Activated T-helper 1 cell treated with Interleukin-2 at 50 U/mL for 16 hours (primary cell): ENCODE measurements around the gene TMEM273.

ENCODE experiments used
- DNase-seq: peaks from one replicate; pipeline ENCODE4 v3.0.0-alpha.2; 2020; ENCODE audit warnings: low read depth

Gene TMEM273, protein sequence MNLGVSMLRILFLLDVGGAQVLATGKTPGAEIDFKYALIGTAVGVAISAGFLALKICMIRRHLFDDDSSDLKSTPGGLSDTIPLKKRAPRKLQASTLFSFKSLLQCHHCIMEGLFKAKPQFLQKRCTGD

DNA sequence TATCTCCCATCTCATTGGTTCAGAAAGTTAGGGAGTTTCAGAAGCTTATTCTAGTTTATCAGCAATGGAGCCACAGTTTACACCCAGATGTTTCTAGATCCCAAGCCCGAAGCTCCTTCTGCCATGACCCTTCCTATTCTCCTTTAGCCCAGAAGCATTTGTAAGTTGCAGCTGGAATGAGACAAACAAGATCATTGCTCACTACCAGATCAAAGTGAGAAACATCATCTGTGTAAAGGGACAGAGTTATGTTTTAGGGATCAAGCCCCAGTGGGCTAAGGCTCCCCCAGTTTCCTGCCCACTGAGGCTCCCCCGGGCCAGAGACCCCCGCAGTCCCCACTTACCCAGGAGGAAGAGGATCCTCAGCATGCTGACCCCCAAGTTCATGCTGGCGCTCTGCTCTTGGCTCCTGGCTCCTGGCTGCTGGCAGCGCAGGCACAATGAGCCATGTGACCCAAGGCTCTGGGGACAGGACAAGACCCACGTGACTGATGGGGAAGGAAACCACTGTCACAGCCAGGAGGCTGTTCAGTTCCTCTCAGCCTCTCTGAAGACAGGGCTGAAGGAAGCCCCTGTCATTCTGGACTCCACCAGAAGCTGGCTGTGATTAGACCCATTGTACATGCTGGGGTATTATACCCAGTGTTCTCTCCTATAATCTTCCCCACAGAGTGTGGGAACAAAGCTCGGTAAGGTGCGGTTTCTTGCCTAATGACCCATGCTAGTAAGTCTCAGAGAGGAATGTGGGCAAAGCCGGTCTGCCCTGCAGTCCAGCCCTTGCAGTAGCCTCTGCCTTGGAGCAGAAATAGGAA lies at the start of gene TMEM273:
TMEM273 (minus strand) TSS at position 442 of the 812 bp plus-strand sequence; CDS start at position 387, 55 bp downstream.
- no peak for DNase-seq

DNA sequence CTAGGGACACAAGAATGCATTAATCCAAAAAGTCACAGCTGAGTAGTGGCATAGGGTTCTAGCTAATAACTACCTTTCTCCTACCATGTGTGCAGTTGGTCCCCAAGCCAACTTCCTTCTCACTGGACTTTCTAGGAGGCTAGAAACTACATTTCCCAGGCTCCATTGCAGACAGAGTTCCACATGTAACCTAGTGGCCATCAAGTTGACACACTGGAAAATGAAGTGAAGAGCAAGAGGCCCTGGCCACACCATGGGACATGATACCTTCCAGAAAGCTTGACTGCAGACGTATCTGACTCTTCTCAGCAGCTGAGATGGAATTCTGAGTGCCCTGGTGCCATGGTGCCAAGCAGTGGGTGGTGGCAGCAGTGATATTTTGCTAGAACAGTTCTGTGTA lies 49.8 kb upstream of the TMEM273 start:
- no peak for DNase-seq

DNA sequence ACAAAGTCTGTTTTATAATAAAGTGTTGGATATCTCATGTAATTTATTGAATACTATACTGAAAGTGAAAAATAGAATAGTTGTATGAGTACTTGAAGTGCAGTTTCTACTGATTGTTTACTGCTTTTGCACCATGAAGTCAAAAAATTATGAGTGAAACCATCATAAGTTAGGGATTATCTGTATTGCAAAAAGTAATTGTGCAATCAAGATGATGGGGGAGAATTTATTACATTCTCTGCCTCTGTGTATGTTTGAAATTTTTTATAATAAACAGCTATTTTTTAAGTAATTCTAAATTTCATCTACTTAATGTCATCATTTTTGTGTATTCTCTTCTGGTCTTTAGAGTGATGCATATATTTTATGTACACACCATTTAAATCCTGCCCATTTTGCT lies 47.2 kb upstream of the TMEM273 start:
- no peak for DNase-seq

DNA sequence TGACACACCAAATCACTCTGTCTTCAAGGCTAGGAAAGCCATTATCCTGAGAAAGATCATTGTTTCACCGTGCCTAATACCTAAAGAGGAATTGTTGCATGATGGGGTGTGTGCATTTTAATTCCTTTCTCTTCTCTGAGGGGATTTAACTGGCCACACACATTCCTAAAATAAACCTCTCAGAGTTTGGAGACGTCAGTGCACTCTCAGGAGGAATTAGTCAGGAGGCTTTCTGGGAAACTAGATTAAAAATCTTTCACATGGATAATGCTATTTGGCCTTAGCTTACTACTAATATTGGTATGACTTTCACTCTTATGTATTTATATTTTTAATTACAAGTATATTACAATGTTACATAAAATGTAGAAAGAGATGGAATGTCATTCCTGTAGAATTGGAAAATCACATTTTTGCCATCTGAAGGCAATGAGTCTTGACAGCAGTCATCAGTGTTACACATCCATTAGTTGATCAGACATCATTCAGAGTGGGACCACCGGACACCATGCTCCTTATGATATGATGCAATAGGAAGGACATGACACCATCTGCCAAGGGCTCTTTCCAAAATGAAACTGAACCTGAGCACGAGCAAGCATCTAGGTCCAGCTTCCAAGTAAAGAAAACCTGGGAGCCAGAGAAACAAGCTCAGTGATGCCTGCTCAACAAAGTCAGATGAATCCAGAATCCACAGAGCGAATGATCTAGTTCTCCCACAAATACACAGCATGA lies 43.1 kb upstream of the TMEM273 start:
- DNase-seq: no peak

DNA sequence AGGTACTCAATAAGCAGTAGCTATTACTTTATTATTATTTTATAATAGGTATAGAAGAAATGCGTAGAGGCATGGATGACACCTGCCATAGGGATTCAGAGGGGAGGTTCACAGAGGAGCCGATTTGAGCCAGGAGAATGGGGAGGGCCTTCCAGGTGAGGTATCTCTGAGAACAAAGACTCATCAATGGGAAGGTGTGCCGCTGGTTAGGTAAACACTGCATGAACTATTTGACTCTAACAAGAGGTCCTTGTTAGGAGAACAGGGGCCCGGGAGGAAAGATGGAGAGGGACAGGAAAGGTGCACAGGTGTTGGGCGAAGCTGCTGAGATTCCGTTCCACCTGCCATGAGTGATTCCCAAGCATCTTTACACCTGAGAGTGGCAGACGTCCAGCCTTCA lies 41.8 kb upstream of the TMEM273 start:
- no peak for DNase-seq

DNA sequence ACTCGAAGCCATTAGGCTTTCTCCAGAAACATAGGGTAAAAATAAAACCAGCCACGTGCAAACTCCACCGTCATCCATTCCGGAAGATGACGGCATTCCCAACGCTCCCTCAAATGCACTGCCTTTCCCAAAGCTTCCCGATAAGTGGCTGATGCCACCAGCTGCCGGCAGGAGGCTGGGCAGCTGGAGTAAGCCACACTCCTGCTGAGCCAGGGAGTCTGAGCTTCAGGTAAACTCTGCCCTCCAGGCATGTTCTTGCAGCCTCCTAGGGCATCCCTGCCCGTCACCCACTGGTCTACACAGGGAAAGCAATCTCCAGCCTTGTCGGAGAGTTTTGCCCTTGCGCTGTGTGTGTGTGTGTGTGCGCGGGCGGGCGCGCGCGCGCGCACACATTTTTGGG lies 40.5 kb upstream of the TMEM273 start:
- DNase-seq: no peak

DNA sequence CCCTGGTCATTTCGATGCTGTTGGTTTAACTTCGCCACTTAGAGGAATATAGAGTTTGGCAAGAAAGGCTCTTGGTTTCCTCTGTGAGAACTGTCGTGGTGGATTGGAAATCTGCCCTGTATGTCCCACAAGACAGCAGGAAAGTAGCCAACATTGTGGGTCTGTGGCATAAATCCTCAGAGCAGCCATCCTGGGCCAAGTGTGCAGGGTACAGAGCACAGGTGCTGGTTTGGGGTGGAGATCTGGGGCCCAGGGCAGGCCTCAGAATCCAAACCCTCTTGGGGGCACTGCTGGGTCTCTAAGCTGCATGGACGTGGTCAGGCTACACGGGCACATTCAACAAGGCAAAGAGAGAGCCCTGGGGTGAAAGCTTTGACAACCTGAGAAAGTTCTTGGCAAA lies 39.2 kb upstream of the TMEM273 start:
- no peak for DNase-seq

DNA sequence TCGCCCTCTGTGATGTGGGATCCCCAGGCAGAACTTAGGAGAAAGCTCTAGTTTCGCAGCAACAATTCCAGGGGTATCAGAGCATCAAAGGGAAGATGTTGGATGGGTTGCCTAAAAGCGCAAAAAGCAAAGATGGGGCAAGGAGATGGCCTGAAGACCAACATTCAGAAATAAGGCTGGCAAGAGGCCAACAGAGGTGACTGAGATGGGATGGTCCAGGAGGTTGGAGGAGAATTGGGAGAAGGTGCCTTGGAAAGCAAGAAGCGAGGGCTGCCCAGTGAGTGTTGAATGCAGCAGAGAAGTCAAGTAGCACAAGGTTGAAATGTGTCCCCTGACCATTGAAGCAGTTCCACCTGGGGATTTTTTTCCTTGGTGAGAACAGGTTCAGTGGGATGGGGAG lies 38.4 kb upstream of the TMEM273 start:
- no peak for DNase-seq

DNA sequence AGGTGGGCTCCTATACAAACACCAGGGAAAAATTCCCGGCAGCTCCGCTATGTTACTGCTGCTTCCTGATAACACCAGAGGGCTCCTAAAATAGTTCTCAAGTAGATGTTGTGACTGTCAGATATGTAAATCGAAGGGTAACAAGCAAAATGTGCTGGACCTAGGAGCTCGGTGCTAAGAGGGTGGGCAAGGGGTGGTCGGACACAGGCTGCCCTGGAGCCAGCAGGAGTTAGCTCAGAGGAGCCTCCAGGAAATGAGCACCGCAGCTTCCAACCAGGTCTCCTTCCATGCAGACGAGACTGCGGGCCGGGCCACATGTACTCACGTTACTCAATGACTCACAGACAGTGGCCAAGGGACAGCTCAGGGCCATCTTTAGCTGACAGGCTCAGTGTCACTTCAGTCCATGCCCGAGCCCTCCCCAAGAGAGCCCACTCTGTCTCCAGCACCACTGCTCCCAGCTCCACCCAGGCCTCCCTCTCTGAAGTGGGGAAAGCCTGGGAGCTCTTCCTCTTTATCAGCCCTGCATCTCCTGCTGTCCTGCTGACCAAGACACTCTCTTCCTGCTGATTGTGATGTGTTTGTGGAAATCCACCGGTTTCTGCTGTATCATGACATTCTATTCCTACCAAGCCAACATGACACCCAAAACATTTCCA lies 37.2 kb upstream of the TMEM273 start:
- DNase-seq: no peak

DNA sequence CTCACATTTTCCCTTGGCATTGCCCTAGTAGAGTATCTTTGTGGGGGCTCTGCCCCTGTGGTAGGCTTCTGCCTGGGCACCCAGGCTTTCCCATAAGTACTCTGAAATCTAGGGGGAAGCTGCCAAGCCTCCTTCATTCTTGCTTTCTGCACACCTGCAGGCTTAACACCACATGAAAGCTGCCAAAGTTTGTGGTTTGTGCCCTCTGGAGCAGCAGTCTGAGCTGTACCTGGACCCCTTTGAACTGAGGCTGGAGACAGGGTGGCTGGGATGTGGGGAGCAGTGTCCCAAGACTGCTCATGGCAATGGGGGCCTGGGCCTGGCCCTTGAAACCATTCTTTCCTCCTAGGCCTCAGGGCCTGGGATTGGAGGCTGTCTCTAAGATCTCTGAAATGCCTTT lies 35.0 kb upstream of the TMEM273 start:
- DNase-seq: no peak

DNA sequence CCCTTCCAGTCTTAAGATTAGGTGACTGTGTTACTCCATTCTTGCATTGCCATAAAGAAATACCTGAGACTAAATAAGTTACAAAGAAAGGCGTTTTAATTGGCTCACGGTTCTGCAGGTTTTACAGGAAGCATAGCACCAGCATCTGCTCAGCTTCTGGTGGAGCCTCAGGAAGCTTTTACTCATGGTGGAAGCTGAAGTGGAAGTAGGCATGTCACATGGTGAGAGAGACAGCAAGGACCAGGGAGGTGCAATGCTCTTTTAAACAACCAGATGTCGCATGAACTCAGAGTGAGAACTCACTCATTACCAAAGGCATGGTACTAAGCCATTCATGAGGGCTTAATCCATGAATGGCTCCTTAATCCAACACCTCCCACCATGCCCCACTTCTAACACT lies 34.0 kb upstream of the TMEM273 start:
- DNase-seq: no peak

DNA sequence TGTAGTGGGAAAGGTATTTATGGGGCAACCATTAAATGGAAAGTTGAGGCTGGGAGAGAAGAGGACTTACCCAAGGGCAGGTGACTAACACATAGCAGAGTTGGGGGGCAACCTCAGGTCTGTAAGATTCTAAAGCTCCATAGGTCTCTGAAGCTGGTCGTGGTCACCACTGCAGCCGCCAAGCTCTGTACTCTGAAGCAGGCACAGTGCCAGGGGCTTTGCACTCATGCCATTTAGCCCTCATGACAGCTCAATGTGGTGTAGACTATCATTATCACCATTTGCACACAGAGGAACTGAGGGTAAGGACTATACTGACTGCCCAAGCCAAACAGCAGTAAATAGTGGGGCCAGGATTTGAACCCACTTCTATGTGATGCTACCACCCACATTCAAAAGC lies 32.5 kb upstream of the TMEM273 start:
- no peak for DNase-seq

DNA sequence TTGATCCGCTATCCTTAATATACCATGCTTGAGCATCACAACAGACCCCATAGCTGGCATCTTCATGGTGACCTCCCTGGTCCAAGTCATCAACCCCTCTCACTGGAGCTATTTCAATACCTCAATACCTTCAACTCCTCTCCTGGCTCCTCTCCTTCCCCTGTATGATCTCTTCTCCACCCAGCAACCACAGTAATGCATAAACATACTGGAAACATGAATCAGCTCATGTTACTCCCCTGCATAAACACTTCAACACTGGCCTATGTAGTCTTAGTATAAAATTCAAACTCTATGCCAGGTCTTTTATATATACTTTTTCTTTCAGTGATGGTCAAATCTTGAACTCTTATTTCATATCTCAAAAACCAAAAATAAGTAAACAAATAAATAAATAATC lies 31.8 kb upstream of the TMEM273 start:
- DNase-seq: no peak

DNA sequence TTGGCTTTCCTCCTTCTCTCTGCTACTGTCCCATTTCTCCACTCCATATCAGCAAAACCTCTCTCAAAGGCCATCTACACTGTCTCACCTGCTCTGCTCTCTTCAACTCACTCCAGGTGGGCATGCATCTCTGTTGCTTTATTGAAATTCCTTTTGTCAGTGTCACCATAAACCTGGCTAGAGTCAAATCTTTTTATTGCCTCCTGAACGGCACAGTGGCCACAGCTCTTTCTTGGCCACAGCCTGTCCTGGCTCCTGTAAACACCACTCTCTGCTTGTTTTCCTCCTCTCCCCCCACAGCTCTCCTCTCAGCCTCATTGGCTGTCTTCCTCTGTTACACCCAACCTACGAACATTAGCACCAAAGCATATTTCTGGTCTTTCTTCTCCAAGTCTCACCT lies 31.1 kb upstream of the TMEM273 start:
- DNase-seq: no peak

DNA sequence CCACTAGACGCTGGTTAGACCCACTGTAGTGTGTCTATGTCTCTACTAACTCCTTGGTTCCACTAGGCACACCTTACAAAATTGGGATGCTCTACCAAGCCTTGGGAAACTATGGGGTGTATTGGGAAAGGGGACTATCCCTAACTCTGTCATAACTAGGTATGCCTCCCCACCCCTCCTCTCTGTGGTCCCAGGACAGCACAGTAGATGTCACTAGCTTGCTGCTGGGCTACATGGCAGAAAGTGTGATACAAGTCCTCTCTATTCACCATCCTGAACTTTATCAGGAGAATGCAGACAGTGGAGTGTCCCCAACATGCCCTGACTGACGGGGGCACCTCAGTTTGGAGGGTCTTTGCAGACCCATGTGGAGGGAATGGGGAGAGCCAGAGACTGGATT lies 30.3 kb upstream of the TMEM273 start:
- DNase-seq: no peak

DNA sequence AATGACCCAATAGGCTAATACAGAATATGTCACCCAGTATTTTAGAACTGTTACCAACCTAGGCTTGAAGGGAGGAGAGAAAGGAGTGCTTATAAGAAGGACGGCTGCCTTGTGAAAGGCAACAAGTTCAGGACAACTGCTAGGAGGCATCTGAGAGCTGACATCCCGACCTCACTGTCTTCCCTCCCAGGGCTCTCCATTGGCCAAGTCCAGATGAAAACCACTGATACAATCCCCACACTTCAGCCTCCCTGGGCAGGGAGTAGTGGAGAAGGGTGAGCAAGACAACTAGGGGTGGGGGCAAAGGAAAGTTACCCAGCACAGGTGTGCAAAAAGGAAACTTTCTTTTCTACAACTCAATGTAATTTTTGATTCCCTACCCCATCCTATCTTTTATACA lies 29.5 kb upstream of the TMEM273 start:
- DNase-seq: no peak

DNA sequence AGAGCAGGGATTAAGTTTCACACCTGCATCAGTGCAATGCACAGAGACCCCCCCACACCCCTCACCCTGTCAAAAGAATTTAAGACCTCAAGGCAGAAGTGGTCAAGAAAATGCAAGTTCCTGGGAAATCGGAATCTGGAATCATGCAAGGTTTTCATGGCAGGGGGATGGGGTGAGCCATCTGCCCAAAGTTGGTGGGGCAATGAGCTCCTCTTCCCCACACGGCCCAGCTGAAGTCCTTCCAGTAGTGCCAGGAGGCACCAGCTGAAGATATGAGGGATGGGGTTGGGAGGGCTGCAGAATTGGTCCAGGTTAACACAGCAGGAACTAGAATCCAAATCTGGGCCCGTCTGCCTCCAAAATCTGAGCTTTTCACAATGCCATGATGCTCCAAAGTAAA lies 25.0 kb upstream of the TMEM273 start:
- no peak for DNase-seq

DNA sequence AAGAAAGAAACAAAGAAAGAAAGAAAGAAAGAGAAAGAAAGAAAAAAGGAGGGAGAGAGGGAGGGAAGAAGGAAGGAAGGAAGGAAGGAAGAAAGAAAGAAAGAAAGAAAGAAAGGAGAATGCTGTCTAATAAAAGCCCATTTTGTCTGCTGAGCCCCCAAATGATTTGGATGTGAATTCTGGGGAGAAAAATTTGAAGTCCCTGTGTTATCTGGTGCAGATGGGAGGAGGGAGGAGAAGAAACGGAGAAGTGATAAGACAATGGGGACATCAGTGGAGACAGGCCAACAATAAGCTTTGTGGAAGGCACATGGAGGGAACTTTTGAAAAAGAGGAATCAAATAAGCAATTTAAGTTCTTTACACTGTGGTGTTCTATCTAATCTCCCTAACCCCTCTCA lies 24.6 kb upstream of the TMEM273 start:
- no peak for DNase-seq

DNA sequence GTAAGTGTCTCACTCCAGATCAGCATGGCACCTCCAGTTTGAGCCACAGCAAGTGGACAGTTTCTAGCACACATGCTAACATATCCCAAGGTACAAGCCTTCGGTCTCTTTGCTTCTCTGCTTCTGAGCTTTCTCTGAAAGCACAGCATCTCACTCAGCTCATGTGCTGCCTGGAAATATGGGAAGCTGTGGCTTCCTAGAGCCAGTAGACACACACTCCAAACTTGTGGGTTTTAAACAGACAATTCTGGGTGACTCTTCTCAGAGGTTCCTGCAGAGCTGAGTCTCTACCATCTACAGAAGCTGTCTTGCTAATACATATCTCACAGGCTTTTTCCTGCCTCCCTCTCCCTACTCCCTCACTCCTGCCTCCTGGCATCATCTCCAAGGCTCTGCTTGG lies 23.9 kb upstream of the TMEM273 start:
- no peak for DNase-seq

DNA sequence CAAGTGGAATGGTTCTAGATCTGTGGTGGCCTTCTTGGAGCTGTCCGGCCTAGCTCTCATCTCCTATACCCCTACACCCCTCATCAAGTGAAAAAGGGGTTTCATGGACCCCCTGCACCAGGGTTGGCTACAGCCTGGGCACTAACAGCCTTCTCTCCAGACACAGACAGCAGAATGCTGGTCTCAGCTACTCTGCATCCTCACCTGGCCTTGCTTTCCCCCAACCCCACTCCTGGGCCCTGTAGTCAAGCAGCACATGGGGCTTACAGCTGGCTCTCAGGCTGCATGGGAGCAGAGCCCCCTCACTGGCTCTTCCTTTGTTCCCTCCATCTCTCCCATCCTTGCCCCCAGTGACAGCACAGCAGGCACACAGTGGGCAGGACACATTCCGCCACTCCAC lies 20.8 kb upstream of the TMEM273 start:
- no peak for DNase-seq

DNA sequence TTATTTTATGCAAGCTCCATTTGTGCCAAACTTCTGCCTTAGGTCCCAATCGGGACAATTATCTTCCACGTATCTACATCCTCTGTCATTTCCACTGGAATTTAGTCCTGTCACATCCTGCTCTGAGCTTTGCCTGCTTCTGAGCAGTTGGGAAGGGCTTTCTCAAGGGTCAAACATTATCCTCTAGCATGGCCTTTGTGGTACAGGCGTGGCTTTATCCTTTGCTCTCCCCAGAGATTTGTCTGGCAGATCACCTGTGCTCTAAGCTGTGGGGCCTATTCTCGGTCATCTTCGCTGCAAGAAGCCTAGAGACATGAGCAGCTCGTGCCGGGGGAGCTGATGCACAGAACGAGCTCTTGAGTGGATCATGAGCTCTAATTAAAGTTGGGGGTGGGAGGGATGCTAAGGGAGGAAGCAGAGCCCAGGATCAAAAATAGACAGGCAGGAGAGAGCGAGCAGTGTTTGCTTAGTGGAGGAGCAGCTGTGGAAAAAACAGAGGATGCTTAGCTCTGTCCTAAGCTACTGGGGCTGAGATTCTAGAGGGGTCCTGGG lies 19.8 kb upstream of the TMEM273 start:
- no peak for DNase-seq

DNA sequence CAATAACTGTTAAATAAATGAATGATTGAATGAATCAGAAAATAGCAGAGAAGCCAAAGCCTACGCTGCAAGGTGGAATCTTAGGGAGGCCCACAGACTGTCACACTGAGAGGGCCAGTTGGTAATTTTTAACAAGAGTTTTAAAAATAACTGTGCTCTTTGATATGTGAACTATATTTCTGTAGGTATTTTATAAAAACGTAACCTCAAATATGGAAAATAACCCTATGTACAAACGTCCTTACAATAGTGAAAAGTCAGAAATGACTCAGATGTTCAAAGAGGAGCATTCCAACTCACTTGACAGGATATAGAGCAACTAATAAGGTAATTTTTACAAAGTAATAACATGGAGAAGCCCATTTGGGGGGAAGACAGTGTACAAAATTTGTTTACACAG lies 18.9 kb upstream of the TMEM273 start:
- DNase-seq: no peak

DNA sequence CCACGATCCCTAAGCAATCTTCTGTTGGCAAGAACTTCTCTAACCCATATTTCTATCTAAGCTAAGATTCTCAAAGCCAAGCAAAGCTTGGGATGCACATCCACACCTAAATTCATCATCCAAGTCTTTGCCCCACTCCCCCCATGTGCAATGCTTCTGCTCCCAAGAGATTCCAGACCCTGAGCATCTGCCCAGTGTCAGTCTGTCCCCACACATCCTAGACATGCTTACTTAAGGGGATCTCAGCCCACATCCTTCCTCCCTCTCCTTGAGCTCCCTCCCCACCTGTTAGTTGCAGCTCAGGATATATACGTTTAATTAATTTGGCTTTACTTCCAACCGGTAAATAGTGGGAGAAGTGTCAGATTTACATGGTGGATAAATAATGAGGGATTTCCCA lies 17.0 kb upstream of the TMEM273 start:
- DNase-seq: no peak
